NOMO-1 treated with dmso at 0.1 percent for 144 hours (cell line): ENCODE measurements around the gene OSGIN1.
A peak's percentile ranks its signal among the peaks of the same experiment; 100 is the strongest.

Source experiments
- DNase-seq: peaks from one replicate; lab custom pipeline; 2025; ENCODE audit not compliant: unreplicated experiment; lab: John Stamatoyannopoulos, UW

The OSGIN1 gene

GRCh38 chr16:83969771-83970429, 16.9 kb downstream of the OSGIN1 start:
- no peak for DNase-seq

- DNase-seq = no peak
Observed at GRCh38 chr16:83970430-83970815, 17.4 kb downstream of the OSGIN1 start.

- no peak for DNase-seq
Observed at GRCh38 chr16:83971165-83972130, 18.4 kb downstream of the OSGIN1 start.

GRCh38 chr16:83972256-83973008, 19.4 kb downstream of the OSGIN1 start:
- DNase-seq = no peak

- no peak for DNase-seq
Observed at GRCh38 chr16:83973077-83973476, 20.0 kb downstream of the OSGIN1 start.

- no peak for DNase-seq
Observed at GRCh38 chr16:83973581-83974385, 20.7 kb downstream of the OSGIN1 start.

GRCh38 chr16:83974475-83974874, 21.4 kb downstream of the OSGIN1 start:
- no peak for DNase-seq

- DNase-seq = no peak
Observed at GRCh38 chr16:83975590-83976260, 22.7 kb downstream of the OSGIN1 start.

GRCh38 chr16:83977056-83977815, 24.2 kb downstream of the OSGIN1 start:
- DNase-seq = no peak

GRCh38 chr16:83978401-83978904, 25.4 kb downstream of the OSGIN1 start:
- DNase-seq = no peak

GRCh38 chr16:83979441-83979840, 26.4 kb downstream of the OSGIN1 start:
- DNase-seq = no peak

- no peak for DNase-seq
Observed at GRCh38 chr16:83980794-83981193, 27.8 kb downstream of the OSGIN1 start.

GRCh38 chr16:83981799-83982198, 28.8 kb downstream of the OSGIN1 start:
- no peak for DNase-seq

GRCh38 chr16:83983491-83983890, 30.5 kb downstream of the OSGIN1 start:
- DNase-seq = no peak

- DNase-seq = no peak
Observed at GRCh38 chr16:83989300-83989699, 36.3 kb downstream of the OSGIN1 start.

GRCh38 chr16:83990492-83990891, 37.5 kb downstream of the OSGIN1 start:
- DNase-seq = no peak

GRCh38 chr16:83992624-83993023, 39.6 kb downstream of the OSGIN1 start:
- no peak for DNase-seq

GRCh38 chr16:83994087-83994486, 41.0 kb downstream of the OSGIN1 start:
- peak; percentile 46 for DNase-seq

GRCh38 chr16:83994703-83995102, 41.7 kb downstream of the OSGIN1 start:
- no peak for DNase-seq
